ENCODE data around the gene CD151.
A peak's percentile ranks its signal among the peaks of the same experiment; 100 is the strongest.

Gene CD151

DNA sequence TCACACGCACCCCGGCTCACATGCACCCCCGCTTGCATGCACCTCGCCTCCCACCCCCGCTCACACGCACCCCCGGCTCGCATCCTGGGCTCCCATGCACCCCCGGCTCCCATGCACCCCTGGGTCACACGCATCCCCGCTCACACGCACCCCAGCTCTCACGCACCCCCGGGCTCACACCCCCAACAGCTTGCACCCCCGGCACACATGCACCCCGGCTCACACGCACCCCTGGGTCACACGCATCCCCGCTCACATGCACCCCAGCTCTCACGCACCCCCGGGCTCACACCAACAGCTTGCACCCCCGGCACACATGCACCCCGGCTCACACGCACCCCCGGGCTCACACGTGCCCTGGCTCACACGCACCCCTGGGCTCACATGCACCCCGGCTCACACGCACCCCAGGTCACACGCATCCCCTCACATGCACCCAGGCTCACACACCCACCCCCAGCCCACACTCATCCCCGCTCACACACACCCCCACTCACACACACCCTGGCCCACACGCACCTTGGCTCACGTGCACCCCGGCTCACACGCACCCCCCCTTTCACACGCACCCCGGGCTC is 26.1 kb downstream of the CD151 start:
- Histone ChIP-seq H3K4me3 (ENCODE audit: insufficient read length, low read depth) (no peak overlapping the region), H3K36me3 (ENCODE audit: insufficient read depth, insufficient read length, low read length) (peaks cover 28% of the 10 kb centered on the region), H3K27me3 (ENCODE audit: insufficient read depth, insufficient read length) (no peaks in the 10 kb centered on the region)

GRCh38 chr11:859394-860131 is 26.8 kb downstream of the CD151 start:
- Histone ChIP-seq H3K9me3 (ENCODE audit: insufficient read depth, low read length) (no peaks in the 10 kb centered on the region), H3K36me3 (ENCODE audit: insufficient read depth, insufficient read length, low read length) (peaks cover 28% of the 10 kb centered on the region), H3K27me3 (ENCODE audit: insufficient read depth, insufficient read length) (no peaks in the 10 kb centered on the region), H3K9ac (ENCODE audit: insufficient read length, low read depth) (peak overlapping the region; percentile 76), H3K4me3 (ENCODE audit: insufficient read length, low read depth) (no peak overlapping the region), H3K4me1 (ENCODE audit: insufficient read depth, insufficient read length) (peaks cover 66% of the 10 kb centered on the region)
- TF ChIP-seq ZNF274 (IDR thresholded peaks at IDR 0.05; ENCODE audit: low read depth, low read length): no peak
- no peak for TF ChIP-seq SUZ12 (IDR thresholded peaks at IDR 0.05; ENCODE audit: extremely low read depth, insufficient read depth, insufficient read length)
- TF ChIP-seq YY1 (IDR thresholded peaks at IDR 0.05; ENCODE audit: insufficient read depth, insufficient read length): no peak
- DNase-seq (ENCODE audit: low read depth, low spot score): no peak

More for the DNA sequence above, 26.1 kb downstream of the CD151 start:
- Histone ChIP-seq H3K9me3 (ENCODE audit: insufficient read depth, low read length) (no peaks in the 10 kb centered on the region), H3K4me1 (ENCODE audit: insufficient read depth, insufficient read length) (peaks cover 64% of the 10 kb centered on the region), H3K9ac (ENCODE audit: insufficient read length, low read depth) (no peak overlapping the region)
- DNase-seq (ENCODE audit: low read depth, low spot score): no peak
- no peak for TF ChIP-seq SUZ12 (IDR thresholded peaks at IDR 0.05; ENCODE audit: extremely low read depth, insufficient read depth, insufficient read length)

- Histone ChIP-seq H3K4me1 (ENCODE audit: insufficient read depth, insufficient read length) (peaks cover 63% of the 10 kb centered on the region), H3K9ac (ENCODE audit: insufficient read length, low read depth) (peak overlapping the region; percentile 76), H3K9me3 (ENCODE audit: insufficient read depth, low read length) (no peaks in the 10 kb centered on the region), H3K27me3 (ENCODE audit: insufficient read depth, insufficient read length) (no peaks in the 10 kb centered on the region), H3K36me3 (ENCODE audit: insufficient read depth, insufficient read length, low read length) (peaks cover 28% of the 10 kb centered on the region), H3K4me3 (ENCODE audit: insufficient read length, low read depth) (no peak overlapping the region)
- no peak for DNase-seq (ENCODE audit: low read depth, low spot score)
- TF ChIP-seq ZNF274 (IDR thresholded peaks at IDR 0.05; ENCODE audit: low read depth, low read length) (no peak), SUZ12 (IDR thresholded peaks at IDR 0.05; ENCODE audit: extremely low read depth, insufficient read depth, insufficient read length) (no peak), YY1 (IDR thresholded peaks at IDR 0.05; ENCODE audit: insufficient read depth, insufficient read length) (no peak)
Observed at GRCh38 chr11:860234-861104, 27.7 kb downstream of the CD151 start.

DNA sequence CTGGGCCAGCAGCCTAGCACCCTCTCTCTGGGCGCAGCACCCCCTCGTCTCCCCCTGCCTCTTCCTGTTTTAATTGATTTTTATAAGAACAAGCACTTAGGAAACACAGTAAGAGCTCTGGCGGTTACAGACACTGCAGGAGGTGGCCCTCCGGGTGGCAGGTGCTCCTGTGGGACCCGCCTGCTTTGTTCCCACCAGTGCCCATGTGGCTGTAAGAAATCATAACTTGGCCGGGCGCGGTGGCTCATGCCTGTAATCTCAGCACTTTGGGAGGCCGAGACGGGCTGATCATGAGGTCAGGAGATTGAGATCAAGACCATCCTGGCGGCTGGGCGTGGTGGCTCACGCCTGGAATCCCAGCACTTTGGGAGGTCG is 28.3 kb downstream of the CD151 start:
- Histone ChIP-seq H3K27me3 (ENCODE audit: insufficient read depth, insufficient read length) (no peaks in the 10 kb centered on the region), H3K36me3 (ENCODE audit: insufficient read depth, insufficient read length, low read length) (peaks cover 28% of the 10 kb centered on the region), H3K4me1 (ENCODE audit: insufficient read depth, insufficient read length) (peaks cover 60% of the 10 kb centered on the region), H3K9ac (ENCODE audit: insufficient read length, low read depth) (no peak overlapping the region), H3K9me3 (ENCODE audit: insufficient read depth, low read length) (no peaks in the 10 kb centered on the region), H3K4me3 (ENCODE audit: insufficient read length, low read depth) (no peak overlapping the region)
- DNase-seq (ENCODE audit: low read depth, low spot score): no peak
- no peak for TF ChIP-seq SUZ12 (IDR thresholded peaks at IDR 0.05; ENCODE audit: extremely low read depth, insufficient read depth, insufficient read length)
- TF ChIP-seq YY1 (IDR thresholded peaks at IDR 0.05; ENCODE audit: insufficient read depth, insufficient read length): no peak
- TF ChIP-seq ZNF274 (IDR thresholded peaks at IDR 0.05; ENCODE audit: low read depth, low read length): no peak

- no peak for TF ChIP-seq YY1 (IDR thresholded peaks at IDR 0.05; ENCODE audit: insufficient read depth, insufficient read length)
- TF ChIP-seq ZNF274 (IDR thresholded peaks at IDR 0.05; ENCODE audit: low read depth, low read length): no peak
- no peak for TF ChIP-seq SUZ12 (IDR thresholded peaks at IDR 0.05; ENCODE audit: extremely low read depth, insufficient read depth, insufficient read length)
- H3K36me3 ChIP-seq (ENCODE audit: insufficient read depth, insufficient read length, low read length): peaks cover 33% of the 10 kb centered on the region
- DNase-seq (ENCODE audit: low read depth, low spot score): no peak
- H3K4me1 ChIP-seq (ENCODE audit: insufficient read depth, insufficient read length): peaks cover 64% of the 10 kb centered on the region
- no peaks in the 10 kb centered on the region for H3K27me3 ChIP-seq (ENCODE audit: insufficient read depth, insufficient read length)
- peak overlapping the region; percentile 85 for H3K9ac ChIP-seq (ENCODE audit: insufficient read length, low read depth)
- H3K9me3 ChIP-seq (ENCODE audit: insufficient read depth, low read length): no peaks in the 10 kb centered on the region
- H3K4me3 ChIP-seq (ENCODE audit: insufficient read length, low read depth): peak overlapping the region; percentile 43
Observed at GRCh38 chr11:862081-862661, 29.4 kb downstream of the CD151 start.

DNA sequence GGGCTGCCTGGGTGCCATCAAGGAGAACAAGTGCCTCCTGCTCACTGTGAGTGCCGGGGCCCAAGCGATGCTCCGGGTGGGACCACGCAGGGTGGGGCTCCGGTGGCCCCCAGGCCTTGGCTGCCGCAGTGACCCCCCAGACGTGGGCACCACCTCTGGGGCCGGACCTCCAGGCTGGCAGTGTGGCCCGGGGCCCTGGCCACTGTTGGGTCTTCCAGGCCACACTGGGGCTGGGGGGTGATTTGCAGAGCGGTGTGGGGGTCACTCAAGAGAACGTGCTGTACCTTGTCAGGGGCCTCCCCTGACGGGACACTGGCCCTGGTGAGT is 29.9 kb downstream of the CD151 start:
- H3K4me3 ChIP-seq (ENCODE audit: insufficient read length, low read depth): peak overlapping the region; percentile 43
- peaks cover 38% of the 10 kb centered on the region for H3K36me3 ChIP-seq (ENCODE audit: insufficient read depth, insufficient read length, low read length)
- H3K27me3 ChIP-seq (ENCODE audit: insufficient read depth, insufficient read length): no peaks in the 10 kb centered on the region
- DNase-seq (ENCODE audit: low read depth, low spot score): no peak
- peak overlapping the region; percentile 85 for H3K9ac ChIP-seq (ENCODE audit: insufficient read length, low read depth)
- H3K9me3 ChIP-seq (ENCODE audit: insufficient read depth, low read length): no peaks in the 10 kb centered on the region
- H3K4me1 ChIP-seq (ENCODE audit: insufficient read depth, insufficient read length): peaks cover 64% of the 10 kb centered on the region
- TF ChIP-seq YY1 (IDR thresholded peaks at IDR 0.05; ENCODE audit: insufficient read depth, insufficient read length) (no peak), ZNF274 (IDR thresholded peaks at IDR 0.05; ENCODE audit: low read depth, low read length) (no peak), SUZ12 (IDR thresholded peaks at IDR 0.05; ENCODE audit: extremely low read depth, insufficient read depth, insufficient read length) (no peak)

Measured in NT2/D1 (cell line).